IPS-NIHi7 (cell line): ENCODE measurements around the gene NFIC.
"Not testable (repeated sequence)": the region's sequence is repeated elsewhere in the genome, so short reads cannot be mapped to it uniquely, and the experiment has no call there.

Experiments used
- DNase-seq: peaks from one replicate; pipeline ENCODE4 v3.0.0; 2012; ENCODE audit warnings: mixed read lengths; ENCODE audit errors: extremely low spot score

The NFIC gene

GRCh38 chr19:3336680-3337523, 29.5 kb upstream of the NFIC start:
- no peak for DNase-seq

DNA sequence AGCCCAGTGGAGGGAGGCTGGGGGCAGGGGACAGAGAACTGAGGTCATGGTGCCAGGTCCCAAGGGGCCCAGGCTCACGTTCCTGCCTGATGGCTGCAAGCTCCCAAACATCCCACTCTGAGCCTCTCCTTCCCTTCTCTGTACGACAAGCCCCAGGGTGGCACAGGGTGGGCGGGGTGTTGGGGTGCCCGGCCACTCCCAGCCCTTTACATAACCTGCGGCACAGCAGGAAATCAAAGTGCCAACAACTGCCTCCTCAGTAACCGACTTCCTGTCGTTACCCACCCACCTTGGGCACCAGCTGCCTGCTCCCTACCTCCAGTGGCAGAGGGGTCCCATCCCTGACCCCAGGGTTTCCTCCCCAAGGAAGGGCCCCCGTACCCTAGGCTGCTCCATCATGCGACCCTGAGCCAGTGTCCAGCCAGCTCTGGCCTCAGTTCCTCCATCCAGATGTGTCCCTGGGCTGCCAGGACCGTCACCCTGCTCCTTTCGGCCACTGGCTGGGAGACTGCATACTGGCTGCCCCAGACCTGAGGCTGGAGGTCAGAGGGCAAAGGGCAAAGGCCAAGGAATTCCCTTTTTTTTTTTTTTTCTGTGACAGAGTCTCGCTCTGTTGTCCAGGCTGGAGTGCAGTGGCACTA, 27.7 kb upstream of the NFIC start:
- no peak for DNase-seq

- no peak for DNase-seq
These were observed 26.0 kb upstream of the NFIC start for GRCh38 chr19:3340340-3340739.

GRCh38 chr19:3342246-3342645, 24.1 kb upstream of the NFIC start:
- no peak for DNase-seq

- not testable (repeated sequence) for DNase-seq
These were observed 23.4 kb upstream of the NFIC start for GRCh38 chr19:3342962-3343361.

DNA sequence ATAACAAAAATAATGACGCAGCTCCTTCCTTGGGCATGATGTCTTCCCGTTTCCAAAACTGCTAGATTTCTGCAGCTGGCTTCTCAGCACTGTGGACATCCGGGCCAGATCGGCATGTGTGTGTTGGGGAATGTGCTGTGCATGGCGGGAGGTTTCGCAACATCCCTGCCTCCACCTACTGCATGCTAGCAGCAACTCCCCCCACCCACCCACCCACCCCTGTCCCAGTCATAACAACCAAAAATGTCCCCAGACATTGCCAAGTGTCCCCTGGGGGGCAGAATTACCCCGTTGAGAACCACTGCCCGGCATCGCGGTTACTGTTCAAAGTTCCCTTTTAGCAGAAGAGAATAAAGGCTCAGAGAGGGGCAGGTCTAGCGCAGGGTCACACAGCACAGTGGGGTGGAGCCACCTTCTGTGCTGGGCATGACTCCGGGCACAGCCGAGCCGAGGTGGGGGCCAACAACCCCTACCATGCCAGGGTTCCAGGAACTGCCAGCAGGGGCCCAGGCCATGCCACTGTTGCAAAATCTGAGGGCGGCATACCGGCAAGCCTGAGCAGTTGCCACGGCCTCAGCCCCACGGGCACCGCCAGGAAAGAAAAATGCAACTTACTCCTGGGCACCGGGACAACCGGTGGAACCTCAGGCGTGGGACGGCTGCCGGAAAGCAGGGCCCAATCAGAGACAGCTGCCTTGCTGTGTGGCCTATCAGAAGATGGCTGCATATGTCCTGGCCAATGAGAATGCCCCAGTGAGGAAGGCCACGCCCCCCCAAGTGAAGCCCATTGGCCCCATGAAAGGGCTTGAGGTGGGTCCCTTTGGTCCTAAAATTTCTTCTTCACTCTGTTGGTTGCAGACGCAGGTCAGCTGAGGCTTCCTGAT, 22.5 kb upstream of the NFIC start:
- peak; percentile 69 for DNase-seq

DNA sequence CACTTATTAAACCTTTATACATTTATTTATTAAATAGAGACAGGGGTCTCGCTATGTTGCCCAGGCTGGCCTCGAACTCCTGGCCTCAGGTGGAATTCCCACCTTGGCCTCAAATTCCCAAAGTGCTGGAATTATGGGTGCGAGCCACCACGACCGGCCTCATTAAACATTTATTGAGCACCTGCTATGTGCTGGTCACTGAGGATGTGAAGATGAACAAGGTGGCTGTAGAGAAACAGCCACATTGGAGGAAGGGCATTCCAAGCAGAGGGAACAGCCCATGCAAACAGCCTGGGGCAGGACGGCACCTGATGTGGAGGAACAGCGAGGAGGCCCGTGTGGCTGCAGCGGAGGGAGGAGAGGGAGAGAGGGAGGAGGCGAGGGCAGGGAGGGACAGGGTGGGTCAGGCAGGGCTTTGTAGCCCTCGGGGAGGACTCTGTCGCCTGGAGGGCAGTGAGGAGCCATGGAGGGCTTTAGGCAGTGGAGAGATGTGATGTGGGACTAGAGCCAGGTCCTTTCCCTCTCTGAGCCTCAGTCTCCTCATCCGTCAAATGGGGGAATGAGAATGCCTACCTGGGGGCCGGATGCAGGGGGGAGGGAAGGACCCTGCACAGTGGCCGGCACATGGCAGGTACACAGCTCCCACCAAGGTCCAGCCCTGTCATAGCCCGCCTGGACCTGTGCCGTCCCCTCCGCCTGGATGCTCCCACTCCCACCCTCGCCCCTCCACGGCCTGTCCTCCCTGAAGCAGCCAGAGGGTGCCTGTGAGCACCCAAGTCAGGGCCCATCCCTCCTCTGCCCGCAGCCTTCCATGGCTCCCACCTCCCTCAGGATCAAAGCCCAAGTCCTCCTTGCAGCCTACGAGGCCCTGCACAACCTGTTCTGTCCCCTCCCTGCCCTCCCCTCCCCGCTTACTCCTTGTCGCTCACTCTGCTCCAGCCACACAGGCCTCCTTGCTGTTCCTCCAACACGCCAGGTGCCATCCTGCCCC, 21.5 kb upstream of the NFIC start:
- DNase-seq: no peak

- DNase-seq: peak; percentile 6
These were observed 20.4 kb upstream of the NFIC start for GRCh38 chr19:3345850-3346460.

GRCh38 chr19:3346677-3347353, 19.6 kb upstream of the NFIC start:
- DNase-seq: no peak

GRCh38 chr19:3348042-3348441, 18.3 kb upstream of the NFIC start:
- no peak for DNase-seq

GRCh38 chr19:3348469-3348868, 17.9 kb upstream of the NFIC start:
- not testable (repeated sequence) for DNase-seq

DNA sequence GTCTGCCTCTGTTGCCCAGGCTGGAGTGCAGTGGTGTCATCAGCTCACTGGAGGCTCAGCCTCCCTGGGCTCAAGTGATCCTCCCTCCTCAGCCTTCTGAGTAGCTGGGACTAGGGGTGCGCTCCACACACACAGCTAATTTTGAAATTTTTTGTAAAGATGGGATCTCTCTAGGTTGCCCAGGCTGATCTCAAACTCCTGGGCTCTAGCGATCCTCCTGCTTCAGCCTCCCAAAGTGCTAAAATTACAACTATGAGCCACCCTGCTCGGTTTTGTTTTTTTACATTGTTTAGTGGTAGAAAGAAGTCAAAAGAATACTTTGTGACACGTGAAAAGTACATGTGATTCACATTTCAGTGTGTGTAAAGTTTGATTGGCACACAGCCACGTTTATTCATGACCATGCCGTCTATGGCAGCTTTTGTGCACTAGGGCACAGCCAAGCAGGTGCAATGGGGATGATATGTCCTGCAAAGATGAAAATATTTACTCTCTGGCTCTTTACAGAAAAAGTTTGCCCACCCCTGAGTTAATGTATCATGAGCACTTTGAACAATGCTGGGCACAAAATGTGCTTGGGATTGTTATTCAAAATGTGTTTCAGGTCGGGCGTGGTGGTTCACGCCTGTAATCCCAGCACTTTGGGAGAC, 16.2 kb upstream of the NFIC start:
- DNase-seq: no peak

GRCh38 chr19:3351702-3352447, 14.5 kb upstream of the NFIC start:
- DNase-seq: no peak

- DNase-seq: no peak
These were observed 12.9 kb upstream of the NFIC start for GRCh38 chr19:3353493-3353892.

DNA sequence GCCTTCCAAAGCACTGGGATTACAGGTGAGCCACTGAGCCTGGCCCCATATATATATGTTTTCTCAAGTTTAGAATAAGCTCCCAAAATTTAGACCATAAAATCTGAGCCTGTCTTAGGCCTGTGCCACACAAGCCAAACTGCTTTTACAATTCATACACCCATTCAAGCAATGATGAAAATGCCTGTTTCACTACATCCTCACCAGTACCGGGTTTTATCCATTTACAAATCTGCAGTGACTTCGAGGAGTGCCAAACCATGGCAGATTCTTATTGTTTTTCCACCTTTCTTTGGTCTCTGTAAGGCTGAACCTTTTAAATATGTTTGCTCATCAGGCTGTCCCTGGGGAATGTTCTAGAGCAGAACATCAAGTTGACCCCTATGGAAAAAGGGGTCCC, 9.6 kb upstream of the NFIC start:
- DNase-seq: no peak

- DNase-seq: peak; percentile 59
These were observed 9.0 kb upstream of the NFIC start for GRCh38 chr19:3357271-3357991.

DNA sequence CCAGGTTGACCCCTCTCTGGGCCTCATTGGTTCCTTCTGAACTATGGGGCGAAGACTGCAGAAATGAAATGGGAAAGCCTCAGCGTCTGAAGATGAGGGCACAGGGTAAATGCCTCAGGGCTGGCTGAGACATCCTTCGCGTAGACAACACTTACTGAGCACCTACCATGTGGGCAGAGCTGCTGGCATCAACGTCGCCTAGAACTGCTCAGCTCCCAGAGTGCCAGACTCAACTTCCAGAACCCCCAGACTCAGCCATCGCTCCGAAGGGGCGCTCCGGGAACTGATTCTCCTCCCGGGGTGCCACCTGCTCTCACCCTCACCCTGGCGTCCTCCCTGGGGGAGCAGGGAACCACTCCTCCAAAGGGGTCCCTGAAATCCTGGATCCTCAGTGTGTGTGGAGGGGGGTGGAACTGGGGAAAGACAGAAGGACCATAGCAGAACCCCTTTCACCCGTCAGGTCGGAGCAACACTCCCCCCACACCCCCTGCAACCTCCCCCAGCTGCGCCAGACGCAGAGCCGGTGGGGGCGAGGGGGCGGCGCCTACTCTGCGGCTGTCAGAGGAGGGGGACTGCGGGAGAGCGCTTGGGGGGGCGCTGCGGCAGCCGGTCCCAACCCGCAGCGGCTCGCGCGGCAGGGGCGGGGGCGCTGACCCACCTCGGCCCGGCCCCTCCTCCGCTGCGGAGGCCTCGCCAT, 8.2 kb upstream of the NFIC start:
- DNase-seq: no peak

GRCh38 chr19:3358689-3359014, 7.7 kb upstream of the NFIC start:
- no peak for DNase-seq
